AG10803 (cell line): ENCODE results near the gene KCNJ6.

Experiments used
- DNase-seq: peaks from one replicate; pipeline ENCODE4 v3.0.0; 2010; ENCODE audit warnings: low read depth
- H3K4me3 ChIP-seq: 2 replicates; pipeline ENCODE4 v1.5.1; 2011; ENCODE audit warnings: mild to moderate bottlenecking, low read length, control low read depth
- CTCF ChIP-seq: conservative IDR thresholded peaks from 2 replicates; pipeline ENCODE4 v1.5.1; 2011; ENCODE audit warnings: mild to moderate bottlenecking, low read length, control low read depth, inconsistent platforms

Gene KCNJ6

GRCh38 chr21:37571442-37571841, 344.8 kb downstream of the KCNJ6 start:
- DNase-seq: no peak
- H3K4me3 ChIP-seq: no peak overlapping the region
- no peak for TF ChIP-seq CTCF

GRCh38 chr21:37568916-37569315, 347.3 kb downstream of the KCNJ6 start:
- H3K4me3 ChIP-seq: no peak overlapping the region
- no peak for TF ChIP-seq CTCF
- DNase-seq: no peak

- no peak overlapping the region for H3K4me3 ChIP-seq
- TF ChIP-seq CTCF: no peak
- no peak for DNase-seq
Measured at GRCh38 chr21:37568415-37568814, 347.8 kb downstream of the KCNJ6 start.

- no peak for TF ChIP-seq CTCF
- no peak overlapping the region for H3K4me3 ChIP-seq
- no peak for DNase-seq
Measured at GRCh38 chr21:37566790-37567615, 349.3 kb downstream of the KCNJ6 start.

GRCh38 chr21:37565530-37566223, 350.6 kb downstream of the KCNJ6 start:
- TF ChIP-seq CTCF: peak; percentile 49
- DNase-seq: peak; percentile 78
- H3K4me3 ChIP-seq: peak overlapping the region; percentile 50

GRCh38 chr21:37564924-37565529, 351.2 kb downstream of the KCNJ6 start:
- TF ChIP-seq CTCF: no peak
- H3K4me3 ChIP-seq: peak overlapping the region; percentile 83
- no peak for DNase-seq
